A673 (cell line): Measurements from ENCODE around the gene TPPP. TPM values are rescaled to one million over a fixed set of nuclear protein-coding genes. Genes with fewer than 3 reads are reported as not detected.

Experiments
- BruUV-seq: library from RNA; stranded (reverse); fragments of 400-500 nt; replicated peaks from 2 replicates; lab custom pipeline; 2021; lab: Mats Ljungman, UMichigan
- CTCF ChIA-PET: fragments of 300-600 bp; sonication (Branson Sonifier 250); formaldehyde crosslinking; loops from one replicate; lab custom pipeline; 2022; ENCODE audit warnings: antibody characterized with exemption; lab: Charles Lee
- POLR2A ChIA-PET: fragments of 300-600 bp; sonication (Branson Sonifier 250); formaldehyde crosslinking; loops from one replicate; lab custom pipeline; 2022; ENCODE audit warnings: antibody characterized with exemption; ENCODE audit not compliant: low non-redundant PET; lab: Charles Lee
- DNase-seq: peaks from one replicate; pipeline ENCODE4 v3.0.0-alpha.2; 2015; ENCODE audit warnings: low spot score
- H3K27ac ChIP-seq: fragments of 200-600 bp; sonication (generic); 2 replicates; pipeline ENCODE4 v1.5.1; 2016; ENCODE audit warnings: mixed run types, low read depth, mild to moderate bottlenecking, mixed read lengths, antibody characterized with exemption, low read length; ENCODE audit not compliant: poor library complexity, severe bottlenecking
- H3K27me3 ChIP-seq: fragments of 200-600 bp; sonication (generic); replicated peaks from 2 replicates; pipeline ENCODE4 v1.6.1; 2017; ENCODE audit warnings: mixed run types, low read depth, mild to moderate bottlenecking, mixed read lengths, antibody characterized with exemption, low read length; ENCODE audit not compliant: insufficient read depth, poor library complexity
- H3K36me3 ChIP-seq: fragments of 200-600 bp; sonication (generic); 2 replicates; pipeline ENCODE4 v1.6.1; 2016; ENCODE audit warnings: mixed run types, mild to moderate bottlenecking, mixed read lengths, antibody characterized with exemption, low read length; ENCODE audit not compliant: insufficient read depth, poor library complexity, severe bottlenecking
- H3K4me1 ChIP-seq: fragments of 200-600 bp; sonication (generic); 2 replicates; pipeline ENCODE4 v1.6.1; 2017; ENCODE audit warnings: mixed run types, mild to moderate bottlenecking, mixed read lengths, antibody characterized with exemption, low read length; ENCODE audit not compliant: insufficient read depth, poor library complexity, severe bottlenecking
- H3K4me3 ChIP-seq: fragments of 200-600 bp; sonication (generic); 2 replicates; pipeline ENCODE4 v1.5.1; 2016; ENCODE audit warnings: low read depth, mixed run types, mild to moderate bottlenecking, mixed read lengths, low read length; ENCODE audit not compliant: poor library complexity, severe bottlenecking
- H3K9me3 ChIP-seq: fragments of 200-600 bp; sonication (generic); 2 replicates; pipeline ENCODE4 v1.6.1; 2016; ENCODE audit warnings: mixed run types, low read depth, mild to moderate bottlenecking, mixed read lengths, antibody characterized with exemption, low read length; ENCODE audit not compliant: poor library complexity, severe bottlenecking
- CTCF ChIP-seq: fragments of 300-800, 200-600 bp; sonication (generic); conservative IDR thresholded peaks from 2 replicates; pipeline ENCODE4 v1.5.1; 2017; ENCODE audit warnings: low read depth, mild to moderate bottlenecking, antibody characterized with exemption, low read length, moderate library complexity, mixed read lengths
- EZH2 ChIP-seq: fragments of 200-600 bp; sonication (generic); IDR thresholded peaks from 2 replicates; pipeline ENCODE4 v1.6.1; 2017; ENCODE audit warnings: borderline replicate concordance, low read depth, mild to moderate bottlenecking, mixed read lengths, antibody characterized with exemption, low read length; ENCODE audit not compliant: poor library complexity, severe bottlenecking
- intact Hi-C: fragments of 100-400 bp; cut with micrococcal nuclease; formaldehyde crosslinking; loops from one replicate; pipeline ENCODE4 v1.10.0; 2022; ENCODE audit not compliant: unreplicated experiment
- total RNA-seq: library from RNA; stranded (reverse); gene quantifications from 2 replicates; pipeline ENCODE4 v1.2.3, GENCODE V29; 2021

Gene TPPP
- total RNA-seq, 1 experiment from 2014 or later, result 0.19 TPM

GRCh38 chr5:626850-627249 lies 66.3 kb downstream of the TPPP start:
- TF ChIP-seq CTCF, result no peak
- TF ChIP-seq EZH2, result no peak
- no TSS peak for BruUV-seq
- peaks cover 4% of the 10 kb centered on the region for H3K4me1 ChIP-seq
- H3K27ac ChIP-seq, result no peak overlapping the region
- intact Hi-C loops, result no loop called here
- H3K9me3 ChIP-seq, result no peaks in the 10 kb centered on the region
- no peaks in the 10 kb centered on the region for H3K27me3 ChIP-seq
- H3K36me3 ChIP-seq, result peaks cover 18% of the 10 kb centered on the region
- CTCF ChIA-PET, result no interaction called here
- no peak overlapping the region for H3K4me3 ChIP-seq
- POLR2A ChIA-PET, result no interaction called here
- no peak for DNase-seq

GRCh38 chr5:625516-625915 lies 67.6 kb downstream of the TPPP start:
- BruUV-seq, result no TSS peak
- Histone ChIP-seq H3K9me3 (no peaks in the 10 kb centered on the region), H3K4me3 (no peak overlapping the region), H3K27ac (no peak overlapping the region), H3K27me3 (no peaks in the 10 kb centered on the region), H3K4me1 (peaks cover 4% of the 10 kb centered on the region), H3K36me3 (peaks cover 28% of the 10 kb centered on the region)
- POLR2A ChIA-PET, result no interaction called here
- TF ChIP-seq EZH2 (no peak), CTCF (no peak)
- intact Hi-C loops, result no loop called here
- CTCF ChIA-PET, result no interaction called here
- no peak for DNase-seq

- TF ChIP-seq EZH2 (no peak), CTCF (no peak)
- BruUV-seq, result no TSS peak
- Histone ChIP-seq H3K27ac (no peak overlapping the region), H3K4me1 (peaks cover 4% of the 10 kb centered on the region), H3K36me3 (peaks cover 35% of the 10 kb centered on the region), H3K4me3 (no peak overlapping the region), H3K9me3 (no peaks in the 10 kb centered on the region), H3K27me3 (no peaks in the 10 kb centered on the region)
- peak; percentile 7 for DNase-seq
- ChIA-PET POLR2A (no interaction called here), CTCF (no interaction called here)
- intact Hi-C loops, result no loop called here
Measured at GRCh38 chr5:624951-625230, 68.3 kb downstream of the TPPP start.
